NCI-H526 treated with DMSO at 0.1 percent for 48 hours (cell line): ENCODE data around the gene PROS1.
"Not testable (repeated sequence)": the region's sequence is repeated elsewhere in the genome, so short reads cannot be mapped to it uniquely, and the experiment has no call there.

Experiments
- DNase-seq: peaks from one replicate; lab custom pipeline; 2025; lab: John Stamatoyannopoulos, UW

Gene PROS1

GRCh38 chr3:93969997-93970396 lies 3.7 kb downstream of the PROS1 start:
- DNase-seq, result no peak

DNA sequence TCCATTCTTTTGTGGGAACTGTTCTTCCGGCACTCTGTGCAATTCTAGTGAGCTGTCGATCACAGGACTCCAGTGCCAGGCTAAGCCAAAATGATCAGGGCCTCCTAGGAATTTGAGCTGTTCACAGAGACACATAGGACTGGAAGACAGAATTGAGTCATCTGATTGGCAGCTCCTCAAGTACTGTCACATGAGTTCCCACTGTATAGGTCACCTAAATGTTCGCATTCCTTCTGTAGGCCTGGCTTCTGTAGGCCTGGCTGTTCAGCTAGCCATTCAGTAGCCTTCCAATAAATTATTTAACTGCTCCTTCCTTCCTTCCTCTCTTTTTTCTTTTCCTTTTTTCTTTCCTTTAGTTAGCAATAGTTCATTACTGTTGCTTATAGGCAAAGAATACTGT lies 4.3 kb downstream of the PROS1 start:
- no peak for DNase-seq

- DNase-seq, result not testable (repeated sequence)
Observed at GRCh38 chr3:93965106-93965505, 8.6 kb downstream of the PROS1 start.

DNA sequence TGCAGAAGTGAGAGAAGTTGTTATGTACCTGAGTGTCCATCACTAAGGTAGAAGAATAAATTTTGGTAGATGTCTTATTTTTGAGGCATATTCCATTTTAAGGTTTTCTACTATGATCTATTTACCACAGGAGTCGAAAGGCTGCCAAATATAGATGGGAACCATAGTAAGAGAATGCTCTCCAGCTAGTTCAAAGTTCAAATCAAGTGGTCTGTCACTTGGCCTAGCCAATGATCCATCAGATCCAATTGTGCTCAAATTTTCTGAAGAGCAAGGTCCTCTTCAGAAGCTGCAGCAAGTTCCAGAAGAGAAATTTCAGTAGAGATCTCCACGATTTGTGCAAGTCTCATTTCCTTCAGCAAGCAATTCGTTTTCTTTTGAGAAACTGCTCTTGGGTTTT lies 10.9 kb downstream of the PROS1 start:
- DNase-seq, result no peak

- no peak for DNase-seq
Observed at GRCh38 chr3:93961489-93961888, 12.2 kb downstream of the PROS1 start.

DNA sequence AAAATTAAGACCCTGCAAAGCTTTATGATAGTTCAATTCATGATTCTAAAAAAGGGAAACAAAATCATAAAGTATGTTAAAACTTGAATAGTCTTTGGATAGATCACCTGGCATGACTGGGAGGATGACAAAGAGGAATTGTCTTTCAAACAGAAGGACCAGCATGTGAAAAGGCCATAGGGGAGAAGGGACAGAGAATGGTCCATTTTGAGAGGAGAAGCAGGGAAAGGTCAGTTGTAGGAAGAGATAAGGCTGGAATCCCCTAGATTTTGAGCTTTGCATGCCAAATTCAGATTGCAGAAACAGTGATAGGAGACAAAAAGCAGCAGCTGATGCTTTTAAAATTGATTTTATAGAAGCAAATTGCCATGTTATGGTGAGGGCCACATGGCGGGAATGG lies 12.7 kb downstream of the PROS1 start:
- DNase-seq, result no peak

DNA sequence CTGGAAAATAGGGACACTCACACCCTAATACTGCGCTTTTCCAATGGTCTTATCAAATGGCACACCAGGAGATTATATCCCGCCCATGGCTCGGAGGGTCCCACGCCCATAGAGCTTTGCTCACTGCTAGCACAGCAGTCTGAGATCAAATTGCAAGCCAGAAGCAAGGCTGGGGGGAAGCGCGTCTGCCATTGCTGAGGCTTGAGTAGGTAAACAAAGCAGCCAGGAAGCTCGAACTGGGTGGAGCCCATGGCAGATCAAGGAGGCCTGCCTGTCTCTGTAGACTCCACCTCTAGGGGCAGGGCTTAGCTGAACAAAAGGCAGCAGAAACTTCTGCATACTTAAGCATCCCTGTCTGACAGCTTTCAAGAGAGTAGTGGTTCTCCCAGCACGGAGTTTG lies 23.7 kb downstream of the PROS1 start:
- not testable (repeated sequence) for DNase-seq

- not testable (repeated sequence) for DNase-seq
Observed at GRCh38 chr3:93937485-93937884, 36.2 kb downstream of the PROS1 start.

DNA sequence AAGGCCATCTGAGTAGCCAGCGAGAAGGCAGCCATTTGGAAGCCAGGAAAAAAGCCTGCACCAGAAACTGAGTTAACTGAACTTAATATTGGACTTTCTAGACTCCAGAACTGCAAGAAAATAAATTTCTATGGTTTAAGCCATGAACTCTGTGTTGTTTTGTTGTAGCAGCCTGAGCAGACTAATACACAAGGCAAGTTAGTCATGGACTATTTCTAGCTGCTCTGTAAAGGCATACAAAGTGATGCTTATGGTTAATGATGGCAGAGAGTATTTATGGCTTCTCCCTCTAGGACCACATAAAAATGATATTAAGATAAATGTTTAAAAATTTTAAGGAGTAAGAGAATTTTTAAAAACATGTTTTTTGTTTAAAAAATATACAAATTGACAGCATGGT lies 37.1 kb downstream of the PROS1 start:
- DNase-seq, result no peak

DNA sequence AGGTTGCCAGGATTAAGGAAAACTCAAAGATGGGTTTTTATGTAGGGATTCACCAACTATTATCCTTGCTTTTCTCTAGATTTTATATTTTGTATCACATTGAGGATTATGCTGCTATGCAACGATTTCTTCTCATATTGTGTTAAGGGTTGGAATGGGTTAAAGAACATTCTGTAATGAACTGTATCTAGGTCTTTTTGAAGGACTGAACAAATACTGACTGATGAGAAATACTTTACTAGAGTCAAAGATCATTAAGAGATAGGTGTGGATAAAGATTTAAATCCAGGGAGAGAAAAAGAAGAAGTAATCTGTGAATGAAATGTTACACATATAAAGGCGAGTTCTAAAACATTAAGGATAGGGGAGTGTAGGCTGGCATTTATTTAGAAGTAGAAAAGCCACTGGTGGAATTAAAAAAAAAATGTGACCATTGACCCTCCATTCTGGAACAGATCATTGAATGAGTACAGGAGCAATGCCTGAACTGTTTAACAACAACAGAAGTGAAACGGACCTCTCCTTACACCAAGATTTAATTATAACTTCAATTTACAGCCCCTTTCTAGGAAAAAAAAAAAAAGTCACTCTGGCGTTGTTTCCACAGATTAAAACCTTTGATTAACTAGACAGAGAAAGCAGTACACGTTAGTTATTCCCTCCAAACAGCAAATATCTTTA lies 39.2 kb downstream of the PROS1 start:
- no peak for DNase-seq

- DNase-seq, result no peak
Observed at GRCh38 chr3:93931597-93932229, 42.0 kb downstream of the PROS1 start.

- no peak for DNase-seq
Observed at GRCh38 chr3:93930041-93930440, 43.7 kb downstream of the PROS1 start.

GRCh38 chr3:93926789-93927188 lies 46.9 kb downstream of the PROS1 start:
- no peak for DNase-seq

GRCh38 chr3:93924491-93924890 lies 49.2 kb downstream of the PROS1 start:
- no peak for DNase-seq

- DNase-seq, result no peak
Observed at GRCh38 chr3:93923006-93923405, 50.7 kb downstream of the PROS1 start.

GRCh38 chr3:93917546-93918029 lies 56.1 kb downstream of the PROS1 start:
- DNase-seq, result not testable (repeated sequence)

GRCh38 chr3:93913623-93914022 lies 60.1 kb downstream of the PROS1 start:
- not testable (repeated sequence) for DNase-seq

DNA sequence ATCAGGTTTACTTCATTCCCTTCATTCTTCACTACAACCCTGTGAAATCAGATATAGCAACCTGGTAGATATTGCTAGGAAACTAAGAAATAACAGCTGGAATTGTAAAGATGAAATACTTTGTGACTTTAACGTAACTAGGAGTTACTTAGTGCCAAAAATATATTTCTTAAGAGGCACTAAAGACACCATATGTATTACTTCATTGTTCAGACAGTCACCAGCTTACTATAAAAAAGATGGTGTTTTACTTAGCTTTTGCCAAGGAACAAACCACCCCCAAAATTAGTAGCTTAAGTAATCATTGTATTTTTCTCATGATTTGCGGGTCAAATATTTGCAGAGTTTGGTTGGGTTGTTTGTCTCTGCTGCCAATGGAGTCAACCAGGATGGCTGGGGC lies 62.5 kb downstream of the PROS1 start:
- DNase-seq, result no peak

DNA sequence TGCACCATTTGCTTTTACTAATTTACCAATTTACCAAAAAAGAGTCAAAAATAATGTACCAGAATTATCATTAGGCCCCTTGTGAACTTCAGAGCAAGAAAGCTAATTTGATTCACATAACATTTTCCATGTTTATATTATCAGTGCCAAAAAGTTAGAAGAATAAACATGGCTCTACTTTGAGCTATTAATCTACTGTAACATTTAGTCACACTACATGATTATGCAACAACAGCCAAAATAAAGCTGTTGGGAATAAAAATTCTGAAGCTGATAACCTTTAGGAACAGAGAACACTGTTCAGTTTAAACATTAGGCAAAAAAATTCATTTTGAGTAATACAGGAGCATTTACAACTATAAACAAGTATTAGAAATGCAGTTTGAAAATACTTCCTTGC lies 63.6 kb downstream of the PROS1 start:
- no peak for DNase-seq

- DNase-seq, result no peak
Observed at GRCh38 chr3:93907132-93907531, 66.6 kb downstream of the PROS1 start.

- no peak for DNase-seq
Observed at GRCh38 chr3:93906245-93906644, 67.5 kb downstream of the PROS1 start.

GRCh38 chr3:93904568-93904967 lies 69.1 kb downstream of the PROS1 start:
- no peak for DNase-seq

DNA sequence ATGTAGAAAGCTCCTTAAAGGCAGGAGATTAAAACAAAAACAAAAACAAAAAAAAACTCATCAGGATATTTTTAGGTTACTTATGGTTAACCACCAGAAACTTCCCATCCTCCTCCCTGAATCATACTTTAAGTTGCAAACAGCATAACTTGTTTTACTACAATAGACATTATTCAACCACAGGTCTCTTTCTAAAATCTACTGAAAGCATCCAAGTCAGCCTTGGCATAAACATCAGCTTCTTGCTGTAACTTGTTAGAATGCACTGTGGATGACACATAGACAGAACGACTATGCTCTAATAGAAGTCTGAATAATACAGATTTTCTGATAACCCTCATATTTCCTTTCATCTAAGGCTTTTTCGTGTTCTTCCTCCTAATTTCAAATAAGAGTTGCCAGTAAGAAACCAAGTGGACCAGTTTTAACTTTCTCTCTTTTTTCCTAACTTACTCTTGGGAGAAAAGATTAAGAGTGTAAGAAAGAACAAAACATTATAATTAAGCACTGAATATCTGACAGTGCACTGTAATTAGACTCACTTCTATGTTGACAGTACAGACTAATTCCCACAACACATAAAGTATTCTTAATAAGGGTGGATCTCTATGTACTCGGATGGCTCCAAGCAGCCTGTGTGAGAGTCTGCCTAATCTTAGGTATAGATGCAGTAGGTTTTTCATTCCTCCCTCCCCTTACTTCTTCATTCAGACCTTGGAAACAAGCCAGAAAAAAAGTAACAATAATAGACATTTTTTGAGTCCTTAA lies 95.3 kb downstream of the PROS1 start:
- DNase-seq, result not testable (repeated sequence)
